Measurements from ENCODE around the gene GCGR.

Gene GCGR

GRCh38 chr17:81849457-81849856 is 45.5 kb downstream of the GCGR start:
- DNase-seq, result no peak

GRCh38 chr17:81851423-81851822 is 47.5 kb downstream of the GCGR start:
- DNase-seq, result no peak

GRCh38 chr17:81852237-81852636 is 48.3 kb downstream of the GCGR start:
- no peak for DNase-seq

DNA sequence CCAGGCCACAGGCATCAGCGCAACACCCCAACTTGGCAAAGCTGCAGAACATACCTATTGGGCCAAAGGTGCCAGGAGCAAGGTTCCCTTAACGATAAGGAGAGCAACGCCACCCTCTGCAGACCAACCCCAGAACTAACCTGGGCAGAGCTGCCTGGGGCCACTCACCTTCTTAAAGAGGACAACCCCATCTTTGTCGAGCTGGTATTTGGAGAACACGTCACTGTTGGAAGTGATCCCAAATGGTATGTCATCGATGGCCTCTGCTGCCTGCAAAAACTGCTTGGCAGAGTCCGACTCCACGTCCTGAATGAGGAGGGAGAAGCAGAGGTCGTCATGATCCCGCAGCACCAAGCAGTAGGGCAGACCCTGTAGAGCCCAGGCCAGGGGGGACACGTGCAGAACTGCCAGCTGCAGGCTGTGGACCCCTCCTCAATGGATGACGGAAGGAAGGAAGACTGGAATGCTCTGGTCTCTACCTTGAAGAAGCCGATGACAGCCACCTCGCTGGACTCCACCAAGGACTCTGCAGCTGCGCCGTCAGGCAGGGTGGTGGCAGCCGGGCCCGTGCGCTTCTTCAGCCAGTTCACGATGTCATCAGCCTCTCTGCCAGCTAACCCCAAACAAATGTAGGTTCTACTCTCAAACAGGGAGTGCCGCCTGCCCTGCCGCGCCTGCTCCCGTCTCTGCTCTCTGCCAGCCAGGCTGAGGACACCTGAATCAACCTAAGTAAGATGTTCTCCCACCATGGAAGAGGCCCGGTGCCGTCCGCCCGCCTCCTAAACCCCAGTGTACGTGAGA is 51.2 kb downstream of the GCGR start:
- DNase-seq, result no peak

DNA sequence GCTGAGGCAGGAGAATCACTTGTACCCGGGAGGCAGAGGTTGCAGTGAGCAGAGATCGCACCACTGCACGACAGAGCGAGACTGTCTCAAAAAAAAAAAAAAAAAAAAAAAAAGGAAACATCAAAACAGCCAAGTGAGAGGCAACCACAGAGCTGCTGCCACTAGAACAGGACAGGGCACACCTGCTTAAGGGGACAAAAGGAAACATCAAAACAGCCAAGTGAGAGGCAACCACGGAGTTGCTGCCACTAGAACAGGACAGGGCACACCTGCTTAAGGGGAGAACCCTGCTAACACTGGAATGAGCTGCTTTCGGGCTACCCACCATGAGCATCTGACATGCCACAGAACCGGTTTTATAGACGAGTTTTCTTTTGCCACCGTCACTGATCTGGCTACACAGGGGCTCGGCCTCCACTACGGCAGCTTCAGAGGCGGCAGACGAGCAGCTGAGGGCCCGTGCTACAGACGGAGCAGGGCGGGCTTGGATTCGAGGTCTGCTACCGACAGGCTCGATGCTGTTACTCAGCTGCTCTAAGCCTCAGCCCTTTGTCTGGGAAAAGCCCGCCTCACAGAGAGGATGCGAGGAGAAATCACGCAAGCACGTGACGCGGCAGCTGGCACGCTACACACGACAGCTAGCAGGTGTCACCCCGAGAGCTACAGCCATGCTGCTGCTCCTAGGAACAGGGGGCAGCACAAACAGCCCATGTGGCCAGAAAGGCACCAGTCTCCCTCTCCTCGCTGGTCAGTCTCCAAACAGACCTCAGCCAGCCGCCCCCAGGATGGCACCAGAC is 54.4 kb downstream of the GCGR start:
- DNase-seq, result no peak

GRCh38 chr17:81858967-81859905 is 55.3 kb downstream of the GCGR start:
- no peak for DNase-seq

- peak; percentile 97 for DNase-seq
Observed at GRCh38 chr17:81859906-81860755, 56.2 kb downstream of the GCGR start, which contains the start of gene P4HB. P4HB (minus strand) TSS chr17:81860535; CDS start chr17:81860471, 64 bp downstream.

GRCh38 chr17:81860756-81861568 is 57.0 kb downstream of the GCGR start:
- DNase-seq, result peak; percentile 98

GRCh38 chr17:81863123-81863675 is 59.2 kb downstream of the GCGR start:
- no peak for DNase-seq
